Effector memory CD8-positive, alpha-beta T cell (primary cell): ENCODE measurements around the gene IFI6.
"Not testable (repeated sequence)": the region's sequence is repeated elsewhere in the genome, so short reads cannot be mapped to it uniquely, and the experiment has no call there.

Source experiments
- ATAC-seq: fragments of 150-1000 bp; cut with Tn5 transposase; replicated peaks from 2 replicates; pipeline ENCODE4 v1.10.0; 2021; ENCODE audit warnings: mild to moderate bottlenecking, moderate library complexity
- DNase-seq, 3 experiments: peaks; one replicate each; pipeline ENCODE4 v3.0.0; 2021
- H3K27ac Mint-ChIP-seq, 2 donors: one replicate each; pipeline ENCODE4 v1.8.0; 2022; ENCODE audit warnings: mild to moderate bottlenecking in 2 of 2, mixed read lengths in 2 of 2, moderate library complexity in 2 of 2
- H3K27me3 Mint-ChIP-seq, 2 donors: one replicate each; pipeline ENCODE4 v1.8.0; 2022; ENCODE audit warnings: mixed read lengths in 2 of 2
- H3K36me3 Mint-ChIP-seq: one replicate; pipeline ENCODE4 v1.8.0; 2022; ENCODE audit warnings: mild to moderate bottlenecking, moderate library complexity, mixed read lengths; ENCODE audit not compliant: insufficient read depth
- H3K4me1 Mint-ChIP-seq, 2 donors: one replicate each; pipeline ENCODE4 v1.8.0; 2022; ENCODE audit warnings: low read depth in 2 of 2, mixed read lengths in 2 of 2
- H3K4me3 Mint-ChIP-seq, 2 donors: one replicate each; pipeline ENCODE4 v1.8.0; 2022; ENCODE audit warnings: mild to moderate bottlenecking in 2 of 2, mixed read lengths in 2 of 2, moderate library complexity in 2 of 2
- H3K9me3 Mint-ChIP-seq, 2 donors: one replicate each; pipeline ENCODE4 v1.8.0; 2022; ENCODE audit warnings: mixed read lengths in 2 of 2
- total RNA-seq, 9 experiments: gene quantifications; one replicate each; lab custom pipeline; 2026; lab: John Stamatoyannopoulos, UW

The IFI6 gene
- 3.0 to 19.5 (median 5.7) reads per million in 9 experiments for total RNA-seq

DNA sequence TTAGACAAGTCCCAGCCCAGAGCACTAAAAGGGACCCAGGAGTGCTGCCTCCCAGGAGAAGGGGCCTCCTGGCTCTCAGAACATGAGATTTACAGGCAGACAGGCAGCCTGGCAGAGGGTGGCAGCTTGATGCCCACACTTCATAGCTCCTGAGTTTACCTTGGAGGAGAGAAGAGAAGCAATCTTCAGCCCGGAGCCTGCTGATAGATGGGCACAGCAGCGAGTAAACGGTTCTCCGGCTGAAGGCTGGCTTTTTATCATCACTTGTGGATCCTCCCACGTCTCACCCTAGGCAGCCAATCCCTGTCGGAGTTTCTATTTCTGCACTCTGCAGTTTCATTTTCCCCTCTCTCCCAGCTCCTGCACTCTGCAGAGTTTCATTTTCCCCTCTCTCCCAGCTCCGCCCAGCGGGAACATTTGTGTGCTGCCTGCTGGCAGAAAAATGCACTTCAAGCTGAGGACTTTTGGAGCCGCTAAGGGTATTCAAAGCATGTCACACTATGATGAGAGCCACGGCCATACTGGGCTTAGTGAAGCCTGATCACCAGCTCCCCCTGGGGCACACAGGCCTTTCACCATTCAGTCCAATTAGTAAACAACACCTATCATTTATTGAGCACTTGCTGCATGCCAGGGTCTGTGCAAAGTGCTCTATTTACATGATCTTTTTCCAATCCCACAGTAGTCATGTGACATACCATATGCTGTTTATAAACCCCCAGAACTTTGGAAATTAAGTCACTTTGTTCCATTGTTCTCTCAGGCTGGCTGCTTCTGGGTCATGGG, at the start of gene IFI6:
IFI6 (minus strand) TSS at position 229 of the 786 bp plus-strand sequence. CDS start 2,878 bp downstream, outside the sequence.
- no peaks in the 10 kb centered on the region for H3K27me3 Mint-ChIP-seq
- H3K27ac Mint-ChIP-seq = peak within 1 kb of the TSS; percentile 93 to 97
- peaks cover 6% of the 10 kb centered on the region for H3K36me3 Mint-ChIP-seq
- no peaks in the 10 kb centered on the region for H3K9me3 Mint-ChIP-seq
- H3K4me3 Mint-ChIP-seq = peak within 1 kb of the TSS; percentile 85 to 92
- ATAC-seq (peak; percentile 89), DNase-seq (peak; percentile 64 to 75 (median 64))
- H3K4me1 Mint-ChIP-seq = peaks cover 22 to 33% of the 10 kb centered on the region in 2 donors

- Mint-ChIP-seq H3K4me1 (no peaks in the 10 kb centered on the region), H3K9me3 (peaks cover 4 to 6% of the 10 kb centered on the region in 2 donors), H3K4me3 (no peak overlapping the region), H3K27ac (peak overlapping the region in 1 of 2 donors; percentile 6), H3K27me3 (peaks cover 21 to 35% of the 10 kb centered on the region in 2 donors), H3K36me3 (no peaks in the 10 kb centered on the region)
- DNase-seq = no peak
- ATAC-seq = peak; percentile 55
Observed at GRCh38 chr1:27719286-27720251, 47.6 kb upstream of the IFI6 start.

GRCh38 chr1:27716262-27716895, 44.4 kb upstream of the IFI6 start:
- peaks cover 21 to 44% of the 10 kb centered on the region in 2 donors for H3K27me3 Mint-ChIP-seq
- no peak overlapping the region for H3K27ac Mint-ChIP-seq

GRCh38 chr1:27713869-27714513, 42.0 kb upstream of the IFI6 start:
- Mint-ChIP-seq H3K36me3 (no peaks in the 10 kb centered on the region), H3K4me3 (no peak overlapping the region), H3K27ac (no peak overlapping the region), H3K4me1 (no peaks in the 10 kb centered on the region), H3K27me3 (peaks cover 21 to 44% of the 10 kb centered on the region in 2 donors), H3K9me3 (peaks cover 4 to 6% of the 10 kb centered on the region in 2 donors)
- ATAC-seq (no peak), DNase-seq (no peak)

More at GRCh38 chr1:27716262-27716895, 44.4 kb upstream of the IFI6 start:
- no peak for DNase-seq
- H3K4me1 Mint-ChIP-seq = no peaks in the 10 kb centered on the region
- ATAC-seq = no peak
- no peak overlapping the region for H3K4me3 Mint-ChIP-seq
- peaks cover 4 to 6% of the 10 kb centered on the region in 2 donors for H3K9me3 Mint-ChIP-seq
- no peaks in the 10 kb centered on the region for H3K36me3 Mint-ChIP-seq

GRCh38 chr1:27713139-27713725, 41.2 kb upstream of the IFI6 start:
- H3K27ac Mint-ChIP-seq = no peak overlapping the region
- H3K36me3 Mint-ChIP-seq = no peaks in the 10 kb centered on the region
- no peak overlapping the region for H3K4me3 Mint-ChIP-seq
- H3K27me3 Mint-ChIP-seq = peaks cover 24 to 43% of the 10 kb centered on the region in 2 donors
- DNase-seq = no peak
- ATAC-seq = no peak
- H3K9me3 Mint-ChIP-seq = peaks cover 4 to 6% of the 10 kb centered on the region in 2 donors
- H3K4me1 Mint-ChIP-seq = no peaks in the 10 kb centered on the region

- Mint-ChIP-seq H3K36me3 (no peaks in the 10 kb centered on the region), H3K27me3 (peaks cover 15 to 19% of the 10 kb centered on the region in 2 donors), H3K27ac (no peak overlapping the region), H3K4me1 (no peaks in the 10 kb centered on the region), H3K9me3 (no peaks in the 10 kb centered on the region), H3K4me3 (no peak overlapping the region)
- ATAC-seq (no peak), DNase-seq (no peak)
Observed at GRCh38 chr1:27710574-27710973, 38.6 kb upstream of the IFI6 start.

DNA sequence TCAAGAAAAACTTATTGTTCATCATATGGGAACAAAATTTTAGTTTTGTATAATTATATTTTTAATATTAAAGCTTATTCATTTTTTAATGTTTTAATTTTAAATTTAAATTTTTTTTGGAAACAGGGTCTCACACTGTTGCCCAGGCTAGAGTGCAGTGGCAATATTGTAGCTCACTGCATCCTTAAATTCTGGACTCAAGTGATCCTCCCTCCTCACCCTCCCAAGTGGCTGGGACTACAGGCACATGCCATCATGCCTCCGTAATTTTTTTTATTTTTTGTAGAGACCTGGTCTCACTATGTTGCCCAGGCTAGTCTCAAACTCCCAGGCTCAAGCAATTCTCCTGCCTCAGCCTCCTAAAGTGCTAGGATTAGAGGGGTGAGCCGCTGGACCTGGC, 33.6 kb upstream of the IFI6 start:
- H3K4me3 Mint-ChIP-seq = no peak overlapping the region
- no peak overlapping the region for H3K27ac Mint-ChIP-seq
- H3K4me1 Mint-ChIP-seq = no peaks in the 10 kb centered on the region
- ATAC-seq (no peak), DNase-seq (no peak)
- peaks cover 0 to 7% of the 10 kb centered on the region in 2 donors for H3K9me3 Mint-ChIP-seq
- H3K36me3 Mint-ChIP-seq = no peaks in the 10 kb centered on the region
- H3K27me3 Mint-ChIP-seq = peaks cover 0 to 10% of the 10 kb centered on the region in 2 donors

GRCh38 chr1:27704958-27705357, 33.0 kb upstream of the IFI6 start:
- Mint-ChIP-seq H3K4me3 (no peak overlapping the region), H3K36me3 (no peaks in the 10 kb centered on the region), H3K9me3 (peaks cover 0 to 7% of the 10 kb centered on the region in 2 donors), H3K27ac (no peak overlapping the region), H3K4me1 (no peaks in the 10 kb centered on the region), H3K27me3 (peaks cover 0 to 14% of the 10 kb centered on the region in 2 donors)
- ATAC-seq (no peak), DNase-seq (no peak)

DNA sequence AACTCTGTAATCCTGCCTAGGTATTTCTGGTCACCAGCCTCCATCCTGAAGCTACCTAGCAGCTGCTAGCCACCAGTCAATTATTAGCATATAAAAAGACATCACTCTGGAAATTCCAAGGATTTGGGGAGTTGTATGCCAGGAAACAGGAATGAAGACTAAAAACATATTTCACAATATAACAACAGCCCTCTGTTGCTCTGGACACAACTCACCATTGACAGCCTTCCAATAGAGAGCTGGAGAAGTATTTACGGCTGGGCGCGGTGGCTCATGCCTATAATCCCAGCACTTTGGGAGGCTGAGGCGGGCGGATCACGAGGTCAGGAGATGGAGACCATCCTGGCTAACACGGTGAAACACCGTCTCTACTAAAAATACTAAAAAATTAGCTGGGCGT, 24.8 kb upstream of the IFI6 start:
- H3K27ac Mint-ChIP-seq, H3K9me3 Mint-ChIP-seq, H3K4me3 Mint-ChIP-seq, ATAC-seq, H3K36me3 Mint-ChIP-seq, DNase-seq, H3K4me1 Mint-ChIP-seq: not testable (repeated sequence)
- H3K27me3 Mint-ChIP-seq = peaks cover 11 to 17% of the 10 kb centered on the region in 2 donors

DNA sequence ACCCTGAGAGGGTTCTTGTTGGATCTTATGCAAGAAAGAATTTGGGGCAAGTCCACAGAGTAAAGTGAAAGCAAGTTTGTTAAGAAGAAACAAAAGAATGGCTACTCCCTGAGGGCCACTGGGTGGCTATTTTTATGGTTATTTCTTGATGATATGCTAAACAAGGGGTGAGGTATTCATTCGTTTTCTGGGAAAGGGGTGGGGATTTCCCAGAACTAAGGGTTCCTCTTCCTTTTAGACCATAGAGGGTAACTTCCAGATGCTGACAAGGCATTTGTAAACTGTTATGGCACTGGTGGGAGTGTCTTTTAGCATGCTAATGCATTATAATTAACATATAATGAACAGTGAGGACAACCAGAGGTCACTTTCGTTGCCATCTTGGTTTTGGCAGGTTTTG, 18.2 kb upstream of the IFI6 start:
- Mint-ChIP-seq H3K4me3 (no peak overlapping the region), H3K9me3 (no peaks in the 10 kb centered on the region), H3K27me3 (peaks cover 5 to 14% of the 10 kb centered on the region in 2 donors), H3K36me3 (no peaks in the 10 kb centered on the region), H3K27ac (peak overlapping the region in 1 of 2 donors; percentile 29), H3K4me1 (peaks cover 0 to 1% of the 10 kb centered on the region in 2 donors)
- no peak for ATAC-seq
- DNase-seq = no peak

DNA sequence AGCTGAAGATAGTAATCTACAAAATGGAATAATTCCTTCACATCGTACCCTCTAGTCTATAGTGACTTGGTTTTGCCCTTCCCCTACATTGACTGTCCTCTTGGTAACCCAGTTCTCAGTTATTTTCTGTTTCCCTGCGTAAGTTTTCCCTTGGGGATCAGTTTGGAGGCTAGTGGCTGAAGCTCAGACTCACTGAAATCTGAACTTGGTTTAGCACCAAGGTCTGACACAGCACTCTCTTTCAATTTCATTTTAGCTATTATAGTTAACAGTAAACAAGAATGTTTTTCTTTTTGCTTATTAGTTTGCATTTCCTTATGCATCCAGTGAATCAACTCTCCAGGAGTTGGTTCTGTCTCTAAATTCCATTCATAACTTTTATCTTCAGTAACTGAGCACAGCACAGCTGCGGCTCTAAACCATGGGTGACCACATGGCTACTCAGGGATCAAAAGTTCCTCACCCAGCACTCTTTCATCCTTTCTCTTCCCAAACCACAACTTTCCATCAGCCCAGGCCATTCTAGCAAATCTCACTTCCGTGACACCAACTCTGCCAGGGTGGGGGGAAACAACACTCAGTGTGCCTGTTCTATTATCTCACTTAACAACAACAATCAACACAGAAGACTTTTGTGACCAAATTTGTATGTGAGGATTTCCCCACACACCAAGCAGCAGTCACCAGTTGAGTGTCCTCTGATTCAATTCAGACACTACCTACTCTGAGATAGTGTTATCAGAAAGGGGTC, 17.6 kb upstream of the IFI6 start:
- H3K9me3 Mint-ChIP-seq = no peaks in the 10 kb centered on the region
- H3K27me3 Mint-ChIP-seq = peaks cover 9 to 14% of the 10 kb centered on the region in 2 donors
- H3K4me3 Mint-ChIP-seq = no peak overlapping the region
- no peaks in the 10 kb centered on the region for H3K36me3 Mint-ChIP-seq
- no peak for ATAC-seq
- H3K4me1 Mint-ChIP-seq = peaks cover 0 to 1% of the 10 kb centered on the region in 2 donors
- H3K27ac Mint-ChIP-seq = no peak overlapping the region
- DNase-seq = no peak

DNA sequence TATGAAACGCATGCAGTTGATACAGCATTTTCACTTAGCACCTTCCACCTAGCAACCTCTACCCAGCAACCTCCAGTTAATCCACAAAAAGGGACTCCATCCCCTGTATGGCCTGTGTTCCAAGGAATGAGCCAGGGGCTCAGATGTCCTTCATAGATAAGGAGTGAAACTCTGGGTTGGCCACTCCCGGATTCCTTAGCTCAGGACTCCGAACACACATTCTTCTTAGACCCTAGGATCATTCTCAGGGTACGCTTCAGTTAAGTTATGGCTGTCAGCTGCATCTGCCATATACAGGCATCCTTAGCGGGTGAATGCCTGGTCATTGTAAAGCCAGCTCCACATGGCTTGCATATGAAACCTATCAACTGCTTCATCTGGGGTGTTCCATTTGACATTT, 15.9 kb upstream of the IFI6 start:
- Mint-ChIP-seq H3K27ac (no peak overlapping the region), H3K36me3 (no peaks in the 10 kb centered on the region), H3K27me3 (peaks cover 9 to 23% of the 10 kb centered on the region in 2 donors), H3K4me1 (peaks cover 0 to 1% of the 10 kb centered on the region in 2 donors), H3K4me3 (no peak overlapping the region), H3K9me3 (peaks cover 0 to 1% of the 10 kb centered on the region in 2 donors)
- ATAC-seq (no peak), DNase-seq (no peak)
